Thoracic aorta (tissue), 2 donors: ENCODE measurements around the gene FNIP2. TPM values are rescaled to one million over a fixed set of nuclear protein-coding genes. Genes with fewer than 3 reads are reported as not detected.

ENCODE experiments used
- ATAC-seq: fragments of 150-250 bp; one replicate; pipeline ENCODE4 v1.8.0; 2017; ENCODE audit warnings: low read depth; ENCODE audit not compliant: insufficient number of reproducible peaks, low FRiP score
- DNase-seq: peaks from one replicate; pipeline ENCODE4 v3.0.0-alpha.2; 2020; ENCODE audit warnings: low spot score
- H3K27ac ChIP-seq, 2 donors: fragments of 200-600 bp; sonication (generic); 1 replicate in 1 of 2; 2 replicates in 1 of 2; pipeline ENCODE4 v1.5.1; 2016; ENCODE audit warnings: mild to moderate bottlenecking in 2 of 2, moderate library complexity in 2 of 2
- H3K27me3 ChIP-seq: fragments of 200-600 bp; sonication (generic); replicated peaks from 2 replicates; pipeline ENCODE4 v1.6.0; 2016; ENCODE audit warnings: mild to moderate bottlenecking; ENCODE audit not compliant: insufficient read depth
- H3K36me3 ChIP-seq: fragments of 200-600 bp; sonication (generic); one replicate; pipeline ENCODE4 v1.5.1; 2016
- H3K4me1 ChIP-seq, 2 donors: fragments of 200-600 bp; sonication (generic); 1 replicate in 1 of 2; 2 replicates in 1 of 2; pipeline versions ENCODE4 v1.5.1 to v1.6.0; 2016; ENCODE audit warnings: low read depth in 2 of 2, mild to moderate bottlenecking in 1 of 2; ENCODE audit not compliant: control insufficient read depth in 1 of 2
- H3K4me3 ChIP-seq: fragments of 200-600 bp; sonication (generic); 2 replicates; pipeline ENCODE4 v1.5.1; 2016; ENCODE audit warnings: mild to moderate bottlenecking
- H3K9me3 ChIP-seq: fragments of 200-600 bp; sonication (generic); 2 replicates; pipeline ENCODE4 v1.5.1; 2016
- CTCF ChIP-seq: fragments of 200-600 bp; sonication (generic); IDR thresholded peaks from one replicate; pipeline ENCODE4 v1.5.1; 2019; ENCODE audit warnings: antibody characterized with exemption
- total RNA-seq, 2 donors: library from RNA; depleted of rRNA; stranded (reverse); fragments of >200 nt; gene quantifications; one replicate each; pipeline versions ENCODE4 v1.1.0 to v1.2.3, GENCODE V29; 2016

FNIP2 gene
- total RNA-seq, 2 donors from 2014 or later, result 47.9 to 121 TPM

- DNase-seq, result no peak
- peaks cover 8 to 12% of the 10 kb centered on the region in 2 donors for H3K4me1 ChIP-seq
- H3K27me3 ChIP-seq, result no peaks in the 10 kb centered on the region
- no peak for TF ChIP-seq CTCF
- H3K9me3 ChIP-seq, result no peaks in the 10 kb centered on the region
- no peaks in the 10 kb centered on the region for H3K36me3 ChIP-seq
- no peak overlapping the region for H3K4me3 ChIP-seq
- no peak for ATAC-seq
- H3K27ac ChIP-seq, result no peak overlapping the region
These were observed 42.2 kb upstream of the FNIP2 start for GRCh38 chr4:158726633-158727032.

GRCh38 chr4:158728236-158728635, 40.6 kb upstream of the FNIP2 start:
- Histone ChIP-seq H3K9me3 (no peaks in the 10 kb centered on the region), H3K27me3 (no peaks in the 10 kb centered on the region), H3K4me3 (no peak overlapping the region), H3K4me1 (peaks cover 0 to 4% of the 10 kb centered on the region in 2 donors), H3K36me3 (no peaks in the 10 kb centered on the region), H3K27ac (no peak overlapping the region)
- TF ChIP-seq CTCF, result no peak
- ATAC-seq (no peak), DNase-seq (no peak)

DNA sequence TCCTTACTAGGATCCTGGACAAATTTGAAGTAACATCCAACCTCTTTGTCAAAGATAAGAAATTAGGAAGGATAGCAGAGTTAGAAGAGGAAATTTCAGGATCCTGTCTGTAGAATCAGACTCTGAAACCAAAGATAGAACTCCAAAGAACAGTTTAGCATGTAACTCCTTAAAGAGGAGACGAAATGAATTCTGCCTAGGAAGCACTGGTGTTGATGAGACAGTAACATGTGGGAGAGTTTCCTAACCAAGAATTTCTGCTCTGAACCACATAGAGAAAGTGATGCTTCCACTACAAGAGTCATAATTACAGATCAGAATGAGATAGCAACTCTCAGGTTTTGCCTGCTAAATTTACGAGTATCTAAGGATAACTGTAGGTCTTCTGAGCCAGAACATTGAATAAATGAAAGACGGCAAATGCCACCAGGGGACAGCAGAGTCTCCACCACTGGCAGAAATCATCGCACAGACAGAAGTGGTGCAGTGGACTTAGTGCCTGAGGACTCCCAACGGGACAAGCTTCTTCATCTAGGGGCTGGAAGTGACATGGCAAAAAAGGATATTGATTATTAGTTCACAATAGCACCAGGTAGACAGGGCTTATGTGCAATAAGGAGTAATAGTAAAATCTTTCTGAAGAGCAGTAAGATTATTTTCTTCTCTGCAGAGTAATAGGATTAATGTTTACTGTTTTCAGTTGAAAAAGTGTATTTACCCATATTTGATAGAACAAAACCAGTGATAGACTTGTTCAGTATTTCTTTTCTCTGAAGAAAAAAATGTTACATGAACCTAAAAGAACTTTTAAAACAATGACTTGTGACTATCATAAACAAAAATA, 38.9 kb upstream of the FNIP2 start:
- DNase-seq, result peak; percentile 12
- Histone ChIP-seq H3K36me3 (no peaks in the 10 kb centered on the region), H3K27ac (no peak overlapping the region), H3K27me3 (no peaks in the 10 kb centered on the region), H3K4me3 (no peak overlapping the region), H3K4me1 (peaks cover 0 to 4% of the 10 kb centered on the region in 2 donors), H3K9me3 (no peaks in the 10 kb centered on the region)
- ATAC-seq, result peak; percentile 85
- TF ChIP-seq CTCF, result peak; percentile 91

DNA sequence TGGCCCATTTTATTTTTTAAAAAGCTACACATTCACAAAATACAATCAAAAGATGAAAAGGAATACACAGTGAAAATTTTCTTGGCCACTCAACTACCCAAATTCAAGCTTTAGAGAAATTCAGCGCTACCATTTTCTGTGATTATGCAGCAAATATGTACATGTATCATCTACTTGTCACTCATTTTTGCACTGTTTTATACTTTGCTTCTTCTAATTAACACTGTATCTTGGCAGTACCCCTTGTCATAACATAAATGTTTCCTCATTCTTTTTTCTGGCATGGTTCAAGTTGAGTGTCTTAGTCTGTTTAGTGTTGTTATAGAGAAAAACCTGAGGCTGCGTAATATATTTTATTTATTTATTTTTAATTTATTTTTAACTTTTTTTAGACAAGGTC, 30.0 kb upstream of the FNIP2 start:
- no peaks in the 10 kb centered on the region for H3K36me3 ChIP-seq
- no peaks in the 10 kb centered on the region for H3K9me3 ChIP-seq
- no peaks in the 10 kb centered on the region for H3K4me1 ChIP-seq
- no peak for TF ChIP-seq CTCF
- H3K27ac ChIP-seq, result no peak overlapping the region
- ATAC-seq (no peak), DNase-seq (no peak)
- H3K27me3 ChIP-seq, result no peaks in the 10 kb centered on the region
- H3K4me3 ChIP-seq, result no peak overlapping the region

DNA sequence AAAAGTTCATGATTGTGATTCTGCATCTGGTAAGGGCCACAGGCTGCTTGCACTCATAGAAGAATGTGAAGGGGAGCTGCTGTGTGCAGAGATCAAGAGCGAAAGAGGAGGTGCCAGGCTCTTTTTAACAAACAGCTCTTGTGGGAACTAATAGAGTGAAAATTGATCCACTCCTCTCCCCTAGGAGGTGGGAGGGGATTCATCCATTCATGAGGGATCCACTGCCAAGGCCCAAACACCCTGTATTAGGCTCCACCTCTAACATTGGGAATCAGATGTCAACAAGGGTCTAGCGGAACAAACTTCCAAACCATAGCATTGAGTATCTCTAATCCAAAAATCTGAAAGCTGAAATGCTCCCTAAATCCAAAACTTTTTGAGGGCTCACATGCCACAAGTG, 29.2 kb upstream of the FNIP2 start:
- H3K4me1 ChIP-seq, result no peaks in the 10 kb centered on the region
- no peak overlapping the region for H3K27ac ChIP-seq
- DNase-seq (no peak), ATAC-seq (no peak)
- no peaks in the 10 kb centered on the region for H3K27me3 ChIP-seq
- TF ChIP-seq CTCF, result no peak
- H3K36me3 ChIP-seq, result no peaks in the 10 kb centered on the region
- no peak overlapping the region for H3K4me3 ChIP-seq
- no peaks in the 10 kb centered on the region for H3K9me3 ChIP-seq
